HG03066 (cell line): ENCODE data around the gene KLHL29.

ENCODE experiments used
- ATAC-seq: cut with Tn5 transposase; IDR thresholded peaks from one replicate; pipeline ENCODE4 v1.9.1; 2021; ENCODE audit warnings: low read depth; ENCODE audit not compliant: unreplicated experiment

The KLHL29 gene

GRCh38 chr2:23620841-23621341 lies 235.9 kb downstream of the KLHL29 start:
- ATAC-seq, result no peak

- ATAC-seq, result no peak
Measured at GRCh38 chr2:23621616-23622015, 236.6 kb downstream of the KLHL29 start.

- ATAC-seq, result no peak
Measured at GRCh38 chr2:23622466-23622865, 237.5 kb downstream of the KLHL29 start.

- ATAC-seq, result no peak
Measured at GRCh38 chr2:23622966-23623675, 238.1 kb downstream of the KLHL29 start.

GRCh38 chr2:23624378-23624777 lies 239.4 kb downstream of the KLHL29 start:
- no peak for ATAC-seq

- ATAC-seq, result no peak
Measured at GRCh38 chr2:23624915-23625314, 239.9 kb downstream of the KLHL29 start.

- ATAC-seq, result no peak
Measured at GRCh38 chr2:23625726-23626125, 240.7 kb downstream of the KLHL29 start.

- ATAC-seq, result no peak
Measured at GRCh38 chr2:23626701-23627230, 241.8 kb downstream of the KLHL29 start.

- ATAC-seq, result no peak
Measured at GRCh38 chr2:23627236-23628009, 242.4 kb downstream of the KLHL29 start.

GRCh38 chr2:23628926-23629771 lies 244.2 kb downstream of the KLHL29 start:
- no peak for ATAC-seq

- ATAC-seq, result no peak
Measured at GRCh38 chr2:23629772-23630480, 244.9 kb downstream of the KLHL29 start.

- ATAC-seq, result no peak
Measured at GRCh38 chr2:23630961-23631360, 246.0 kb downstream of the KLHL29 start.

- ATAC-seq, result no peak
Measured at GRCh38 chr2:23631389-23631788, 246.4 kb downstream of the KLHL29 start.

- no peak for ATAC-seq
Measured at GRCh38 chr2:23632386-23632785, 247.4 kb downstream of the KLHL29 start.

GRCh38 chr2:23632831-23633395 lies 247.9 kb downstream of the KLHL29 start:
- ATAC-seq, result no peak

GRCh38 chr2:23633966-23634365 lies 249.0 kb downstream of the KLHL29 start:
- no peak for ATAC-seq

- ATAC-seq, result no peak
Measured at GRCh38 chr2:23635442-23636340, 250.7 kb downstream of the KLHL29 start.

GRCh38 chr2:23636426-23636825 lies 251.4 kb downstream of the KLHL29 start:
- ATAC-seq, result no peak
